ENCODE data around the gene CCL11.

DNA sequence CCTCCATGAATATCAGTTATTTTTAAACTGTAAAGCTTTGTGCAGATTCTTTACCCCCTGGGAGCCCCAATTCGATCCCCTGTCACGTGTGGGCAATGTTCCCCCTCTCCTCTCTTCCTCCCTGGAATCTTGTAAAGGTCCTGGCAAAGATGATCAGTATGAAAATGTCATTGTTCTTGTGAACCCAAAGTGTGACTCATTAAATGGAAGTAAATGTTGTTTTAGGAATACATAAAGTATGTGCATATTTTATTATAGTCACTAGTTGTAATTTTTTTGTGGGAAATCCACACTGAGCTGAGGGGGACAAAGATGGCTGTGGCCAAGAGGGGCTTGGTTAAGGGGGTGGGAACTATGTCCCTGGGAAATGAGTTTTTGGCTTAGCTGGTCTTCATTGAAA is 2.3 kb downstream of the CCL11 start:
- TF ChIP-seq POLR2A (IDR thresholded peaks at IDR 0.05; ENCODE audit: low read depth, low read length) (no peak), TAF1 (IDR thresholded peaks at IDR 0.05; ENCODE audit: low read depth, low read length) (no peak), POLR2AphosphoS5 (IDR thresholded peaks at IDR 0.05; ENCODE audit: low read depth, low read length) (no peak), SPI1 (IDR thresholded peaks at IDR 0.05; ENCODE audit: low read depth, low read length) (no peak)

All from GM12891 (cell line).